ENCODE data around the gene SLC4A4. TPM values are rescaled to one million over a fixed set of nuclear protein-coding genes. Genes with fewer than 3 reads are reported as not detected.

Gene SLC4A4
- total and polyA plus RNA-seq, 10 of the 15 experiments (the other 5 are each of a cell fraction or from before 2014, with no cell fraction given) = 0.05 to 0.44 (median 0.18) TPM

DNA sequence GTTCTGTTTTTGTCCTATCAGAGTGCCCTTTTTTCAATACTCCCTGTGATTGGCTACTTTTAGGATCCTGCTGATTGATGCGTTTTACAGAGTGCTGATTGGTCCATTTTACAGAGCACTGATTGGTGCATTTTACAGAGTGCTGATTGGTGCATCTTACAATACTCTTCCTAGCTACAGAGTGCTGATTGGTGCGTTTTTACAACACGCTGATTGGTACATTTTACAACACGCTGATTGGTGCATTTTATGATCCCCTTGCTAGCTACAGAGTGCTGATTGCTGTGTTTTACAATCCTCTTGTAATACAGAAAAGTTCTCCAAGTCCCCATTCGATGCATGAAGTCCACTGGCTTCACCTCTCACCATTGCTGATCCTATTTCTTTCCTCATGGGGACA lies 268.3 kb downstream of the SLC4A4 start:
- no peaks in the 10 kb centered on the region for H3K79me2 ChIP-seq (ENCODE audit: control insufficient read depth, insufficient read depth, low read length)
- H3K9ac ChIP-seq (ENCODE audit: control insufficient read depth, insufficient read depth, low read length) = no peak overlapping the region
- H3K36me3 ChIP-seq (ENCODE audit: control insufficient read depth in 2 of 2, insufficient read depth in 2 of 2, low read length in 1 of 2) = no peaks in the 10 kb centered on the region
- H3K27ac ChIP-seq (ENCODE audit: control insufficient read depth, insufficient read depth) = no peak overlapping the region
- in situ Hi-C loops (cut with MboI) (no loop called here), intact Hi-C loops (cut with micrococcal nuclease; ENCODE audit: unreplicated experiment) (no loop called here)
- no TSS peak for BruUV-seq (replicated peaks)
- POLR2A ChIA-PET = no interaction called here
- no peaks in the 10 kb centered on the region for H3K4me1 ChIP-seq (ENCODE audit: control insufficient read depth, insufficient read depth, low read length)
- 49% methylated on average over 5 of the region's 5 CpGs for WGBS (ENCODE audit: insufficient coverage, insufficient replicate concordance, low lambda C conversion rate, missing lambda C conversion rate)
- no peaks in the 10 kb centered on the region for H3K27me3 ChIP-seq (replicated peaks in 1 of 2; ENCODE audit: control insufficient read depth in 2 of 2, insufficient read depth in 2 of 2, low read length in 1 of 2)
- CTCF ChIA-PET = no interaction called here
- no peak for FAIRE-seq
- H3K4me2 ChIP-seq (ENCODE audit: control insufficient read depth, insufficient read depth) = no peak overlapping the region
- no peak for DNase-seq (ENCODE audit: low read depth, low spot score)
- SMC1A ChIA-PET (ENCODE audit: uncharacterized antibody, unreplicated experiment) = no interaction called here
- no peak overlapping the region for H3K4me3 ChIP-seq
- H3K9me3 ChIP-seq (replicated peaks; ENCODE audit: control insufficient read depth, insufficient read depth, low read length) = no peaks in the 10 kb centered on the region; the same call in 2 of the 3 replicates
- RAD21 ChIA-PET (ENCODE audit: unreplicated experiment) = no interaction called here
- H2AFZ ChIP-seq (ENCODE audit: control insufficient read depth, low read depth, low read length) = no peak overlapping the region
- H4K20me1 ChIP-seq (ENCODE audit: control insufficient read depth, insufficient read depth) = no peaks in the 10 kb centered on the region
- no peak for ATAC-seq
- TF ChIP-seq NFYA (IDR thresholded peaks at IDR 0.05; ENCODE audit: borderline replicate concordance, low read depth, low read length) (no peak), EZH2 (IDR thresholded peaks at IDR 0.05; ENCODE audit: borderline replicate concordance, control insufficient read depth, low read depth, low read length) (no peak), EED (IDR thresholded peaks at IDR 0.05; ENCODE audit: low read depth) (no peak), SMAD5 (IDR thresholded peaks at IDR 0.05; ENCODE audit: low read depth) (no peak), GATAD2B (conservative IDR thresholded peaks at IDR 0.05; ENCODE audit: low read depth) (no peak), PML (IDR thresholded peaks at IDR 0.05; ENCODE audit: low read length) (no peak), SP1 (IDR thresholded peaks at IDR 0.05; ENCODE audit: low read depth, low read length) (no peak), BMI1 (IDR thresholded peaks at IDR 0.05; ENCODE audit: borderline replicate concordance) (no peak), ATF7 (IDR thresholded peaks at IDR 0.05; ENCODE audit: low read depth) (no peak), MEF2B (IDR thresholded peaks at IDR 0.05; ENCODE audit: partially characterized antibody, poor library complexity, severe bottlenecking) (no peak), HDGF (IDR thresholded peaks at IDR 0.05) (no peak), ZNF274 (IDR thresholded peaks at IDR 0.05; ENCODE audit: insufficient read depth, insufficient read length) (no peak), IKZF2 (IDR thresholded peaks at IDR 0.05) (no peak)
- TF ChIP-seq, protein P1, sequence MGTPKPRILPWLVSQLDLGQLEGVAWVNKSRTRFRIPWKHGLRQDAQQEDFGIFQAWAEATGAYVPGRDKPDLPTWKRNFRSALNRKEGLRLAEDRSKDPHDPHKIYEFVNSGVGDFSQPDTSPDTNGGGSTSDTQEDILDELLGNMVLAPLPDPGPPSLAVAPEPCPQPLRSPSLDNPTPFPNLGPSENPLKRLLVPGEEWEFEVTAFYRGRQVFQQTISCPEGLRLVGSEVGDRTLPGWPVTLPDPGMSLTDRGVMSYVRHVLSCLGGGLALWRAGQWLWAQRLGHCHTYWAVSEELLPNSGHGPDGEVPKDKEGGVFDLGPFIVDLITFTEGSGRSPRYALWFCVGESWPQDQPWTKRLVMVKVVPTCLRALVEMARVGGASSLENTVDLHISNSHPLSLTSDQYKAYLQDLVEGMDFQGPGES (IDR thresholded peaks at IDR 0.05) = no peak
- TF ChIP-seq, protein P2, sequence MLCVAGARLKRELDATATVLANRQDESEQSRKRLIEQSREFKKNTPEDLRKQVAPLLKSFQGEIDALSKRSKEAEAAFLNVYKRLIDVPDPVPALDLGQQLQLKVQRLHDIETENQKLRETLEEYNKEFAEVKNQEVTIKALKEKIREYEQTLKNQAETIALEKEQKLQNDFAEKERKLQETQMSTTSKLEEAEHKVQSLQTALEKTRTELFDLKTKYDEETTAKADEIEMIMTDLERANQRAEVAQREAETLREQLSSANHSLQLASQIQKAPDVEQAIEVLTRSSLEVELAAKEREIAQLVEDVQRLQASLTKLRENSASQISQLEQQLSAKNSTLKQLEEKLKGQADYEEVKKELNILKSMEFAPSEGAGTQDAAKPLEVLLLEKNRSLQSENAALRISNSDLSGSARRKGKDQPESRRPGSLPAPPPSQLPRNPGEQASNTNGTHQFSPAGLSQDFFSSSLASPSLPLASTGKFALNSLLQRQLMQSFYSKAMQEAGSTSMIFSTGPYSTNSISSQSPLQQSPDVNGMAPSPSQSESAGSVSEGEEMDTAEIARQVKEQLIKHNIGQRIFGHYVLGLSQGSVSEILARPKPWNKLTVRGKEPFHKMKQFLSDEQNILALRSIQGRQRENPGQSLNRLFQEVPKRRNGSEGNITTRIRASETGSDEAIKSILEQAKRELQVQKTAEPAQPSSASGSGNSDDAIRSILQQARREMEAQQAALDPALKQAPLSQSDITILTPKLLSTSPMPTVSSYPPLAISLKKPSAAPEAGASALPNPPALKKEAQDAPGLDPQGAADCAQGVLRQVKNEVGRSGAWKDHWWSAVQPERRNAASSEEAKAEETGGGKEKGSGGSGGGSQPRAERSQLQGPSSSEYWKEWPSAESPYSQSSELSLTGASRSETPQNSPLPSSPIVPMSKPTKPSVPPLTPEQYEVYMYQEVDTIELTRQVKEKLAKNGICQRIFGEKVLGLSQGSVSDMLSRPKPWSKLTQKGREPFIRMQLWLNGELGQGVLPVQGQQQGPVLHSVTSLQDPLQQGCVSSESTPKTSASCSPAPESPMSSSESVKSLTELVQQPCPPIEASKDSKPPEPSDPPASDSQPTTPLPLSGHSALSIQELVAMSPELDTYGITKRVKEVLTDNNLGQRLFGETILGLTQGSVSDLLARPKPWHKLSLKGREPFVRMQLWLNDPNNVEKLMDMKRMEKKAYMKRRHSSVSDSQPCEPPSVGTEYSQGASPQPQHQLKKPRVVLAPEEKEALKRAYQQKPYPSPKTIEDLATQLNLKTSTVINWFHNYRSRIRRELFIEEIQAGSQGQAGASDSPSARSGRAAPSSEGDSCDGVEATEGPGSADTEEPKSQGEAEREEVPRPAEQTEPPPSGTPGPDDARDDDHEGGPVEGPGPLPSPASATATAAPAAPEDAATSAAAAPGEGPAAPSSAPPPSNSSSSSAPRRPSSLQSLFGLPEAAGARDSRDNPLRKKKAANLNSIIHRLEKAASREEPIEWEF (IDR thresholded peaks at IDR 0.05; ENCODE audit: insufficient replicate concordance, low read depth, low read length) = no peak
- TF ChIP-seq, protein P3, sequence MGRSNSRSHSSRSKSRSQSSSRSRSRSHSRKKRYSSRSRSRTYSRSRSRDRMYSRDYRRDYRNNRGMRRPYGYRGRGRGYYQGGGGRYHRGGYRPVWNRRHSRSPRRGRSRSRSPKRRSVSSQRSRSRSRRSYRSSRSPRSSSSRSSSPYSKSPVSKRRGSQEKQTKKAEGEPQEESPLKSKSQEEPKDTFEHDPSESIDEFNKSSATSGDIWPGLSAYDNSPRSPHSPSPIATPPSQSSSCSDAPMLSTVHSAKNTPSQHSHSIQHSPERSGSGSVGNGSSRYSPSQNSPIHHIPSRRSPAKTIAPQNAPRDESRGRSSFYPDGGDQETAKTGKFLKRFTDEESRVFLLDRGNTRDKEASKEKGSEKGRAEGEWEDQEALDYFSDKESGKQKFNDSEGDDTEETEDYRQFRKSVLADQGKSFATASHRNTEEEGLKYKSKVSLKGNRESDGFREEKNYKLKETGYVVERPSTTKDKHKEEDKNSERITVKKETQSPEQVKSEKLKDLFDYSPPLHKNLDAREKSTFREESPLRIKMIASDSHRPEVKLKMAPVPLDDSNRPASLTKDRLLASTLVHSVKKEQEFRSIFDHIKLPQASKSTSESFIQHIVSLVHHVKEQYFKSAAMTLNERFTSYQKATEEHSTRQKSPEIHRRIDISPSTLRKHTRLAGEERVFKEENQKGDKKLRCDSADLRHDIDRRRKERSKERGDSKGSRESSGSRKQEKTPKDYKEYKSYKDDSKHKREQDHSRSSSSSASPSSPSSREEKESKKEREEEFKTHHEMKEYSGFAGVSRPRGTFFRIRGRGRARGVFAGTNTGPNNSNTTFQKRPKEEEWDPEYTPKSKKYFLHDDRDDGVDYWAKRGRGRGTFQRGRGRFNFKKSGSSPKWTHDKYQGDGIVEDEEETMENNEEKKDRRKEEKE (IDR thresholded peaks at IDR 0.05) = no peak

Measured in GM12878 (cell line).